Hepatic stellate cell (primary cell): Measurements from ENCODE around the gene HMCN1.
A peak's percentile ranks its signal among the peaks of the same experiment; 100 is the strongest.
"Not testable (repeated sequence)": the region's sequence is repeated elsewhere in the genome, so short reads cannot be mapped to it uniquely, and the experiment has no call there.

Experiments
- DNase-seq: peaks from one replicate; pipeline ENCODE4 v3.0.0; 2011; ENCODE audit warnings: low spot score

Gene HMCN1

DNA sequence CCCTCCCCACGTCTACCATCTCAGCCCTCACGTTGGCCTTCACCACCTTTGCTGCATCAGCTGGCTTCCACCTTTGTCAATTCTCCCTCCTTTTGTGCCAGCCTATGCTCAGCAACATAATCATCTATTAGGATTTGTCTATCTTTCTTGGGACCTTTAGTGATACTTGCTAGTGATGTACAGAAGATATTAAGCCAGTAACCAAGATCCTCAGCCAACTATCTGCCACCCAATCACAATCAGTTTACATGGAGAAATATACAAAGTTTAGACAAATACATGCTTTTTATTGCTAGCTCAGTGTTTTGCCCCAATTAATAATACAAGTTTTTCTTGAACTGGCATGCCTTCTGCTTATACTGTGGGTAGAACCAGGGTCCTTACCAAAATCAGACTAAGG lies 468.6 kb downstream of the HMCN1 start:
- DNase-seq = no peak

DNA sequence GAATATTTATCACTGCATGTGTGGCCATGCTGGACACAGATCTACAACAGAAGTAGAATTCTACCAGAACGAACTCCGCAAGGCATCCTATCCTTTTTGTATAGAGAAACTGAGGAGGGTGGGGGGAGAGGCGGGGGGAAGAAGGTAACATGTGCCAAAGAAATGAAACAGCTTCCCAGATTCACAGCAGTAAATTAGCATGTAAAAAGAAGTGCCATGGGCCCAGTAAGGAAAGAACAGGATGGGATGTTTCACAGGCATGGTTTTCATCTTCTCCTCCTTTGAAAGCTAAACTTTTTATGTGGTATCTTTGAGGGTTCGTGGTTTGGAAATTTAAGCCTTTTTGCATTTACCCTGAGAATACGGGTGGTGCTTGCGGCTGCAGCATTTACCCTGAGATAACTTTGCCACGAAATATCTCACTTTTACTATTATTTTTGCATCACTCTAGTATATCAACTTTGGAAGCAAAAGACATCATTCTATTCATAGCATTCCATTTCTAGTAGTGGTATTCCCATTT lies 471.9 kb downstream of the HMCN1 start:
- no peak for DNase-seq

DNA sequence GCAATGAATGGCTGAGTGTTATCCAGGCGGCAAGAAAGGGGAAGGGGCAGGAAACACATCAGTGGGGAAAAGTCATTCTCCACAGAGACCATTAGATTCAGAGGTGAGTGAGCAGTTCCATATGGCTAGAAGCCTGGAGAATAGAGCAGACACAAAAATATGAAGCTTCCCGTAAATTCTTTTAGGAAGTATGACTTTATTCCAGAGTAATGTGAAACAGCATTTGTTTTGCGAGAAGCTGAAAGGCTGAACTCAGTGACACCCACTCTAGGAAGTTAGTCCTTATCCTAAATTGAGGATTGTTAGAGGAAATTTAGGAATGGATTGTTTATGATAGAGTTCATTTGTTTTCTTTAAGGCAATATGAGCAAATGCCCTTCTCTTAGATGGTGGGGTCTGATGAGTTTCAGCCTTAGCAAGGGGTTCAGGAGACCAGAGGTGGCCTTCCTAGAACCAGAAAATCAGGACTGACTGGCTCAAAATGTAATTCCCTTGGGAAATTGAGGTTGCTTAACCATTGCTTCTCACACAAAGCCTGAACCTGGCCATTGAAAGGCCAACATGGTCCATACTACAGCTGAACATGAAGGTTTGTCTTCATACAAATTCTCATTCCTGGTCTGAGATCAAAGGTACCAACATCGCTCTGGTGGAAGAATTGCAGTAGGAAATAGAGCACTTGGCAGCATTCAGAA lies 473.3 kb downstream of the HMCN1 start:
- DNase-seq = no peak

DNA sequence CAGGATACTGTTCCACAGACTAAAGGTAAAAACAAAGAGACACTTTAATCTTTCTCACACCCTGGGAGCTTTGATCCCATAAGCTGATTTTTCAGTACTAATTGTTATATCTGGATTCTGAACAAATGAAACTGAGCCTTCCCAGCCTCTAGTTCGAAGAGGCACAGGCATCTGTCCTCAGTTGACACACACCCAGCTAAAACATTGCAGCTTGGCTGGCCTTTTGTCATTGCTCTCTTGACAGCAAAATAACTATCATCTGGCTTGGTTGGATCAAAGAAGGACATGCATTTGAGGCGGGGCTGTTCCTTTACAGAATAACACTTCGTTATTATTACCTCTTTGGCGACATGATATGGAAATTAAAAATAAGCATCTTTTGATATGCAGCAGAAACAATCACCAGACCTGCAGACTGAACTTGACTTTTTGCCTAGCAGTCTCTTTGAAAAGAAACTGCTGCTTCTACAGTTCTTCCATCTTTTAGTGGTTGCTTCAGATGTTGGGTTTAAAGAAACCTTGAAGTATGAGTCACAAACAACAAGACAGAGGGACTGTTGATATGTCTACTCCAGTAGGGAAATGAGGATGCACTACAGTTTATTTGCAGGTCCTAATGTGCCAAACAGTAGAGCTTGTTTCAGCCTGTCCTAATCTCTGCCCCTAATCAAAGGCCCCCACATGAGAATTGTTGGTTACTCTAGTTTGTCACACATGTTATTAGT lies 474.4 kb downstream of the HMCN1 start:
- no peak for DNase-seq

DNA sequence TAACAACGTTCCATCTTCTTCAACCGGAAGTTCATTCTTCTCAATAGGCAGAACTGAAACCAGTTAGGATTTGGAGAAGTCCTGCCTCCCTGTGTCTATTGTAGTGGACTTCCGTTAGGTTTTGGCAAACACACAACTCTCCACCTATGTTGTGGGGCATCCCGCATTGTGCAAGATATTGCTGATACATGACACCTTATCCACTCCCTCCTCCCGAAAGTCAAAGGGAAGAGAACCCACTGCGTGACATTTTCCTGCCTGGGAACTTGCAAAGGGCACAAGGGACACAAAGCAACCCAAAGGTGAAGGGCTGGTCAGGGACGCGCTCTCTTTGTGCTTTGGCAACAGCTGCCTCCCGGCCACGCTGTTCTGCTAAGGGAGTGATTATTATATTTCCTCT lies 476.1 kb downstream of the HMCN1 start:
- no peak for DNase-seq

DNA sequence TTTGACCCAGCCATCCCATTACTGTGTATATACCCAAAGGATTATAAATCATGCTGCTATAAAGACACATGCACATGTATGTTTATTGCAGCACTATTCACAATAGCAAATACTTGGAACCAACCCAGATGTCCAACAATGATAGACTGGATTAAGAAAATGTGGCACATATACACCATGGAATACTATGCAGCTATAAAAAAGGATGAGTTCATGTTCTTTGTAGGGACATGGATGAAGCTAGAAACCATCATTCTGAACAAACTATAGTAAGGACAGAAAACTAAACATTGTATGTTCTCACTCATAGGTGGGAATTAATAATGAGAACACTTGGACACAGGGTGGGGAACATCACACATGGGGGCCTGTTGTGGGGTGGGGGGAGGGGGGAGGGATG lies 477.4 kb downstream of the HMCN1 start:
- not testable (repeated sequence) for DNase-seq

DNA sequence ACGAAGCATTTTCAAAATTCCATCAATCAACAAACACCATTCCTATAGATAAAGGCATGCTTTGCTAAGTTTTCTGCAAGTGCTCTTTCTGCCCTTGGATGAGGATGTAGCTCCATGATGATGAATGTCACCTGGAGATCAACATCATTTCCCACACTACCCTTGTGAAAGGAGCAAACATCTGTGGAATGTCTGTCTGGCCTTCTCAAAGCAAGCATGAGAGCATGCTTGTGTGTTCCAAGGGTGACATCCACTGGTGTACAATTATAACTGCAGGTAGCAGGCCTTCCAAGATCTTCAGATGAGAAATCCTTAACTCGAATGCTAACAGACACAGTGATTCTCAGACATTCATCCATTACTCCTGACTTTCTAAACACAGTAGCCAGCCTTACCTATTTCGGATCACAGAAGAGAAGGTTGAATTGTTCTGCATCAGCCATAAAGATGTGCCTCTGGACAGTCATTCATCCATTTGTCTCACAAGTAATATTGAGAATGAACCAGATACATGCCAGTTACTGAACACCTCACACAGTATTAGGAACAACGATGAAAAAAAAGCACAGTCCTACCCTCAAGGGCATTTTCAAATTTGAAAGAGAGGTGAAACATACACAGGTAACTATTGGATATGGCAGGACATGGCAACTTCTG lies 478.5 kb downstream of the HMCN1 start:
- peak; percentile 64 for DNase-seq

DNA sequence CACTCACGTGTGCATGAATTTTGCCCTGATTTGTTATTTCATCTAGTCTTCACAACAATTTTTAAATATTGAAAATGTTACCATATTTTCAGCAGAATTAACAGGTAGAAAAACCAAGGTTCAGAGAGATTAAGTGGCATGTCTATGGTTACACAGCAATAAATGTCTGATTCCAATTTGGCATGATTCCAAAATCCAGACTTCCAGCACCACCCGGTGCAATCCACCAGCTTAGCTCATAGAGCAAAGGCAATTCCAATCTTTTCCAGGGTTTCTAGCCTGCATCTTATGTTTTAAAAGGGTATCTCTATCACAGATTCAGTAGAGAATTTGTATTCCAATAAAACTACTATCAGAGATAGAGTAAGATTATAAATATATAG lies 479.0 kb downstream of the HMCN1 start:
- DNase-seq = no peak

DNA sequence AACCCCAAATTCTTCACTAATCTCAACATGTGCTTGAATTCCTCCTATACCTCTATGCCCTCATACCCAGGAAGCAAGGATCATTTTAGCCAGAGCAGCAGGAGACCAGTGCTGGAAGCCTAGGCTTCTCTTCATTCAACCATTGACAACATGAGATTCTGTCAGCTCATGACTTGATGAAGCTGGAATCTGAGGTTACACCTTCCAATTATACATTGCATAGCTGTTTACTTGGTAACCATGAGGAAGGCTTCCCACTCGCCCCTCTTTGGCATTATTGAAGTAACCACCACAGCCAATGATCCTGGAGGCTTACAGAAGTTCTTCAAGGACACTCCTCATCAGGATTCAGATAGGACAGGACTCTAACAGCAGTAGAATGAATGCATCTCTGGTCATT lies 480.6 kb downstream of the HMCN1 start:
- DNase-seq = no peak

DNA sequence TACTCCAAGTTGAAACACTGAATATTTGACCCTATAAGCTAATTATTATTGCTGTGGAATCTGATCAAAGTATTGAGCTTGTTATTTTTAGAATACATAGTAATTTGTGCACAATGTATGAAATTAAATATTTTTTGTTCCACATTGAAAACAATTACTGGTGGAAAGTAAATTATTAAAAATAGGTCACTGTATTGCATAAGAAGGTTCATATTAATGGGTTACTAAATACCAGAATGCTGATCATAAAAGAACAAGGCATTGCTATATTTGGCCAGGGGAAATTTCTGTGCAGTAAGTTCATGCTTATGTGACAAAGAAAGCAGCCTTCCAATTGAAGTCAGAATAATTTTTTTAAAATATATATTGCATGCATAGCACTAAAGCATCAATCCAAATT lies 481.4 kb downstream of the HMCN1 start:
- no peak for DNase-seq

DNA sequence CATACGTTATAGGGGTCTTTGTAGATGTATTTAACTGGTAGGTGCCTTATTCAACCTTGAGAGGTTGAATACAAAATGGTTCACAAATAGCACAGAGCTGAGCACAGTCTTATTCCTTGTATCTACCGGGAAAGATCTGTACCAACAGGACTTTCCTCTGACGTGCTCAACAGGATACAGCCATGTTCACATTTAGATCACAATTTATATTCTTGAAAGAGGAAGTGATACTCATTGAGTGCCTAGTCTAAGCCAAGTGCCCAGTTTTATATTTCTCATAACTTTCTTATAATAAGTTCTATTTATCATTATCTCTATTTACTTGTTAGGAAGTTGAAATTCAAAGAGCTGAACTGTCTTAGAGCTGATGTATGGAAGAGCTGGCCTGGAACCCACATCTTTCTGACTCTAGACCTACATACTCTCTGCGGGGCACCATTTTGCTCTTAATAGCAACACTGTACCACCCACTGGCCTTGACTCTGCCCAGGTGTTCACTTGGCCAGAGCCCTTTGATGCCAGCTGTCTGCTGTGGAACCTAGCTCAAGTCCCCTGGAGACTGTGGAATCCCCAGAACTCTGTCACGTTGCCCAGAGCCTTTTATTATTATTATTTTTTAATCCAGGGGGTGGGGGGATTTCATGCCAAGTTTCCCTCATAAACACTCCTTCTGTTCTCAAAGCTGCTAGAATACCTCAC lies 484.6 kb downstream of the HMCN1 start:
- DNase-seq = no peak

DNA sequence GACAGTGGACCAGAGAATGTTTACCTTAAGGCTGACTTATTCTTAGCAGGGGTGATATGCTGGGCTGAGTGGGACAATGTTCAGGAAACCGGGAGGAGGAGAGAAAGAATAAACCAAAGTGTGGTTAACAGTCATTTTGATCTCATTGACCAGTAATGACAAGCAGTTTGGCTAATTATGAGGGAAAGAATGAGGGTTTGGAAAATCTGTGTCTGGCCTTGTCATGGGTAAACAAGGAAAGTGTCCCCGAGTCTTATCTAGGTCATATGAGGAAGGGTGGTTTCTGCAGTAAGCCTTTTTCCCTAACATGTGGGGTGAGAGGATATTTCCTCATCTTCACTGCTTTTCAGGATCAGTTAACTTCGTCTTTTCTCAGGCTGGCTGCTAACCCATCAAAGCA lies 485.9 kb downstream of the HMCN1 start:
- DNase-seq = no peak

DNA sequence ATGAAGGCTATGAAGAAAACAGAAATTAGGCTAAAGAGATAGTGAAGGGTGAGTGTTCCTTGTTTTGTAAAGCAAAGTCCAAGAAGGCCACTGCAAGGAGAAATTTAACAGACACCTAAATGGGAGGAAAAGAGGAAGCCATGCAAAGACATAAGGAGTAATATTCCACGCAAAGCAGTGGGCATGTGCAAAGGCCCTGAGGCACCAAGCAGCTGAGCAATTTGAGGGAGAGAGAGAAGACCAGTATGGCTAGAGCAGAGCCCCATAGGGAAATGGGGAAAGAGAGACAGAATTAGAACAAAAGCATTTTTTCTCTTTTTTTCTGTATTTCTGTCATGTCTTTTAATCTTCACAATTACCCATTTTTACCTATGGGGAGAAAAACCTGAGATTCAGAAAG lies 486.7 kb downstream of the HMCN1 start:
- DNase-seq = no peak

DNA sequence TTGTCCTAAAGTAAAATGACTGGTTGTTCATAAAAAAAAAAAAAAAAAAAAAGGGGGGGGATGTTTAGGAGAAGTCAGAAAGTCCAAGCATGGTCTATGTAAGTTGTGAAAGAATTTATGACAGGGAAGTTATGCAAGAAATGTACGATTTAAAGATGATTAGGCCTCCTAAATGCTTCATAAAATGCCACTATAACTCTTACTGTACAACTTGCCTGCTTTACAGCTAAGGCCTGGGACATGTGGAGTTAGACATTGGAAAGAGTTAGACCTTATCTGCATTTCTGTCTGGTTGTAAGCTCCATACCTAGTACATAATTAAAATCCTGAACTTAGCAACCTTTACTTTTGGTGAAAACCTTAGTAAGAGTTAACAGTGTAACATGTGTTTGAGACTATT lies 490.9 kb downstream of the HMCN1 start:
- DNase-seq = no peak

DNA sequence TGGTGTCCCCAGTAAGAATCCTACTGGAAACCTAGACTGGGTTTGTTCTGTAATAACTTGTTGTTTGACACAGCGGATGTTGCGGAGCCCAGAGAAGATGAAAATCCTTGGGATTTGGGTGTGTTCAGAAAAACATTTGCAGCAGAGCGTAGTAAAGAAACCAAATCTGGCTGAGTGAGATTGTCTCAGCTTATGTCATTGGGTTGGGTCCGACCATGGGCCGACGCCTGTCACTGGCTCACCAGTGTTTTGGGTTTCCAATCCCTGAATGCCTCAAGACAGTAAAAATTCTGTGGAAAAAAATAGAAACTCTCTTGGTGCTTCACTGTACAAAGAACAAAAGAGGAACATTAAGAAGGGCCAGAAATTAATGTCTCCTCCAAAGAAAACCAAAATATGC lies 494.6 kb downstream of the HMCN1 start:
- DNase-seq = no peak

DNA sequence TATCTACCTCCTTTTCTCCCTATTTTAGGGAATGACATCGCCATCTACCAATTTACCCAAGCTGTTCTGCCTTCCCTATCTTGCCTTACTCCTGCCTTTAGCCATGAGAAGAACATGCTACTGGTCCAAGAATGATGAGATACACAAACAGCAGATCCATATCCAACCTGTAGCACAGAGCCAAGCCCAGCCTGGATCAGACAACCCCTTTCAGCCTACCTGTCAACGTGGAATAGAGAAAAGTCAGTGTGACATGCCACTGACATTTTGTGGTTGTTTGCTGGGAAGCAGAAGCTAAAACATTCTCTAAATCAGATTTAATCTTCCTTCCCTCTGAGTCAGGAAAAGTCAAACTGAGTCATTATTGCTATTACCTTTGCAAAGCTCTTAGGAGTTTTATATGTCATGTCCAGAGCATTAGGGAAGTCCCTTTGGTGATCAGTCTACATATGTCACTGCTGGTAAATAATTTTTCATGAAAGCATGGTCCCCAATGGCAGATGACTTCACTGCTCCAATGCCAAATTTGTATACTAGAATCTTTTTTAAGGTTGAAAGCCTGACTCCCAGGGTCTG lies 497.8 kb downstream of the HMCN1 start:
- DNase-seq = no peak

DNA sequence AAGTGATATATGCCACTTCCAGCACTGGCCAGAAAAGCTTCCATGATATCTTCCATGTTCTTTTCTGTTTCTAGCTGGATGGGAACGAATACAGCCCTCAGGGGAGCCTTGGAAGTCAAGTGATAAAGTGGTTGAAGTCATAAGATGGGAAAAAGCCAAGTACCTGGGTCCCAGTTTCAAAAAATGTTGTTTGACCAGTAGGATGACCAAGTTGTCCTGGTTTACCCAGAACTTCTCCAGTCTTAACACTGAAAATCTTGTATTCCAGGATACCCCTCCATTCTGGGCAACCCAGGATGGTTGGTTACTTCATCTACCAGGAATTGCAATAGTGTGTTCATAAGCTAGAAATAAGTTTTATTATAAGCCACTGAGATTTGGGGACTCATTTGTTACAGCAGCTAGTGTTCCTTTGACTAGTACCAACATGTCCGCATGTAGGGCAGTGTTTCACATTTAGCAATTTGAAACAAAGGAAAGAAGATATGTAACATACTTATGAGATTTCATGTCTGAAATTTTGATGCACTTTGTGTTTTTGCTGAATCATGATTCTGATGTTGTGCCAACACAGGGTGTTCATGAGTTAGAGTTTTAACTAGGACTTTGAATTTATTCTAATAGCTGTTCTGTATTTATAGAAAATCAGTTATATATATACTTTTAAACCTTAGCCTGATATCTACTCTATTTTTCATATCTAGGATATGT lies 500.9 kb downstream of the HMCN1 start:
- DNase-seq = no peak

DNA sequence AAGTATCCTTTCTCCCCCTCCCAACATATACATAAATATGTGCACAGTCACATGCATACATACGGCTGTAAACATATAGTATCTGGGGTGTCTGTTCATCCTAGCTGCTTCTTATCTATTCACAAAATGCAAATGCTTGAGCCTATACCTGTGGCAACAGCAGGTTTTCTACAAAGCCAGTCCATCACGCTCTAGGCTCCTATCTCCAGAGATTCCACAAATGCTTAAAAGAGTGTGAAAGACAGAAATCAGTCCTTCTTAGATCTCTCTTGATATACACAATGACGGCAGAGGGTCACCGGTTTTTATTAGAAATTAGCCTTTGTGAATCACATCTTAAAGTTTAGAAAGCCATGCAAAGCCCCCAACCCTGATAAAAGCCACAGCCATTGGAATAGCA lies 501.5 kb downstream of the HMCN1 start:
- no peak for DNase-seq

DNA sequence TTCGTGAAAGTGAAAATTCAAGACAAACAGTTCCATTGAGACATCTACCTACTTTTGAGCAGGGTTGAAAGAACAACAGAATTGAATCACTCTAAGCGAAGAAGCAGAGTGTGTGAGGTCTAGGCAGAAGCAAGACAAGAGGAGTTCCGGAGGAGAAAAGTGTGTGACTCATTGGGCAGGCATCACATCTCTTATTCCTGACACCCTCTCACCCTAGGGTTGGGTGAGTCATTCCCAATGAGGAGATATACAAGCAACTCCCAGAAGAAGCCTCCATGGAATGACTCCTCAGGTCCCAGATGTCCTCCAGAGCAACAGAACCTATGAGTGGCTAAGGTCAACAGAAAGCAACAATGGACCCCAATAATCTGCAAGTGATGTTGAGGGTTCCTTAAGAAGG lies 502.7 kb downstream of the HMCN1 start:
- peak; percentile 74 for DNase-seq

DNA sequence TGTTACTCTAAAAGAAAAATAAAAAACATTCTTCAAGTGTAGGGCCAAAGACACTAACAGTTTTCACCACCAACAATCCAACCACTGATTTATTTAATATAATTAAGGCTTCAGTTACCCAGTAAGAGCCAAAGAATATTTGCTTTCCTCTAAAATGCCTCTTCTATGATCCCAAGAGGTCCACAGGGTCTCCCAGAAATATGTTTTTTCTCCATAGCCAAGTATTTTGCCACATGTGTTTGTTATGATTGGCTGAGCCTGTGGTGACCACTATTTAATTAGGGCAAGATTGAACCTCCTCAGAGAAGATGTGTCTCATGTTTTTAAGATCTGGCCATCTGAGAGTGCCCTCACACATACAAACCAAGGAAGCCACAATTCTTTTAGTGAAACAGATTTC lies 505.0 kb downstream of the HMCN1 start:
- no peak for DNase-seq

DNA sequence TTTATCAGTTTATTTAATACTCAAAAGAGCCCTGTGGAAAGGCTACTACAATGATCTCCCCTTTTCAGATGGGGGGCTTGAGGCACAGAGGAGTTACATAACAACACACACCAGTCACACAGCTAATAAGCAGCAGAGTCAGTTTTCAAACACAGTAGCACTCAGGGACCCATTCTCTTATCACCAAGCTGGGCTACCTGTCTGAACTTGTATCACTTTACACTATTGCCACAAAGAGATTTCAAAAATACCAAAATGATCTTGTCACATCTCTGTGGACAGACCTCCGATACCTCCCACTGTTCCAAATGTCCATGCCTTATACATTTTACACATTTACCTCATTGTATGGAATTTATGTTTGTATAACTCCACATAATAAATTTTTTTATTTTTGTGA lies 506.2 kb downstream of the HMCN1 start:
- DNase-seq = no peak
